ENCODE data around the gene SMARCE1.

DNA sequence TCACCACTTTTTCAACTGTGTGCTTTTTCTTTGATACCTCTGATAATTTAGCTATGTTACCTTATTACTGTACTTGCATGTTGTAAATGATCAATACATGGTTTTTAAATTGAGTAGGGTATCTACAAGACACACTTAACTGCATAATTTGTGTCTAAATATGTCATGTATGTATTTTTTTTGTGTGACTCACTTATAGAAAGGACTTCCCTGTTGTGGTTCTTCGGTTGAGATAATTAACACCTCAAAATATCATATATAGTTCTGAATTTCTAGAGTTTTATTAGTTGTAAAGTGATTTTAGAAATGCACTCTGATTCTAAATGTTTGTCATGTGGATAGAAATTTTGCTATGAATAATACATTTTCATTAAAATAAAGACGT is 31.9 kb upstream of the SMARCE1 start:
- TF ChIP-seq POLR2A (IDR thresholded peaks at IDR 0.05; ENCODE audit: low read depth, low read length) = no peak
- no peak for TF ChIP-seq POLR2AphosphoS5 (IDR thresholded peaks at IDR 0.05; ENCODE audit: low read depth, low read length)
- no peak for TF ChIP-seq SPI1 (IDR thresholded peaks at IDR 0.05; ENCODE audit: low read depth, low read length)
- TF ChIP-seq TAF1 (IDR thresholded peaks at IDR 0.05; ENCODE audit: low read depth, low read length) = no peak
- no peak for TF ChIP-seq POU2F2 (IDR thresholded peaks at IDR 0.05; ENCODE audit: low read depth, low read length)
- TF ChIP-seq PAX5 (IDR thresholded peaks at IDR 0.05; ENCODE audit: insufficient read depth, low read length, severe bottlenecking) = no peak

All from GM12891 (cell line).